BJ (cell line): ENCODE measurements around the gene PEBP1. TPM values are rescaled to one million over a fixed set of nuclear protein-coding genes. Genes with fewer than 3 reads are reported as not detected.

Experiments used
- CTCF ChIA-PET: fragments of 350-600 bp; formaldehyde crosslinking; extraction: SDS; loops from one replicate; lab custom pipeline; 2021; ENCODE audit warnings: antibody characterized with exemption, inconsistent platforms; lab: Yijun Ruan, JAX
- POLR2A ChIA-PET: fragments of 300-600 bp; sonication (Branson Sonifier 250); formaldehyde crosslinking; extraction: SDS; loops from one replicate; lab custom pipeline; 2021; ENCODE audit warnings: antibody characterized with exemption; lab: Charles Lee
- DNase-seq: peaks from one replicate; pipeline ENCODE4 v3.0.0-alpha.2; 2011; ENCODE audit warnings: low read depth
- H3K27me3 ChIP-seq: 2 replicates; pipeline ENCODE4 v1.6.0; 2011; ENCODE audit warnings: low read length; ENCODE audit not compliant: control insufficient read depth, insufficient read depth
- H3K36me3 ChIP-seq: 2 replicates; pipeline ENCODE4 v1.5.1; 2011; ENCODE audit warnings: low read length; ENCODE audit not compliant: control insufficient read depth, insufficient read depth
- H3K4me3 ChIP-seq: 2 replicates; pipeline ENCODE4 v1.5.1; 2011; ENCODE audit warnings: low read depth, mild to moderate bottlenecking, control low read depth, low read length
- CTCF ChIP-seq: IDR thresholded peaks from 2 replicates; pipeline ENCODE4 v1.5.1; 2011; ENCODE audit warnings: low read depth, mild to moderate bottlenecking, control low read depth, inconsistent platforms, low read length, moderate library complexity; ENCODE audit not compliant: insufficient read depth
- polyA plus RNA-seq: library from polyadenylated mRNA; depleted of rRNA; stranded (reverse); fragments of >200 nt; gene quantifications from 2 replicates; pipeline ENCODE4 v1.2.3, GENCODE V29; 2011

PEBP1 gene
- polyA plus RNA-seq, 1 experiment: 201 TPM

- POLR2A ChIA-PET: no interaction called here
- TF ChIP-seq CTCF: no peak
- Histone ChIP-seq H3K27me3 (no peaks in the 10 kb centered on the region), H3K36me3 (peaks cover 4% of the 10 kb centered on the region), H3K4me3 (no peak overlapping the region)
- DNase-seq: no peak
- CTCF ChIA-PET: interaction anchor here (0.8 to 9.3 kb wide), 3 partner anchors 9 to 190 kb away, joined by 3 to 226 read pairs (median 3); partner anchors contain the start of genes SUDS3 and TAOK3
These were observed 49.9 kb downstream of the PEBP1 start for GRCh38 chr12:118185602-118186397.

GRCh38 chr12:118187751-118188435, 52.0 kb downstream of the PEBP1 start:
- Histone ChIP-seq H3K27me3 (no peaks in the 10 kb centered on the region), H3K4me3 (no peak overlapping the region), H3K36me3 (no peaks in the 10 kb centered on the region)
- DNase-seq: no peak
- no peak for TF ChIP-seq CTCF
- ChIA-PET POLR2A (no interaction called here), CTCF (interaction anchor here (0.6 to 1.5 kb wide), 4 partner anchors 188 to 1087 kb away, joined by 3 to 8 read pairs (median 4); partner anchors contain the start of gene SUDS3)

- CTCF ChIA-PET: interaction anchor here (0.6 to 3.8 kb wide), 2 partner anchors 187 to 203 kb away, joined by 4 to 21 read pairs; partner anchors contain the start of gene SUDS3
- TF ChIP-seq CTCF: no peak
- Histone ChIP-seq H3K27me3 (no peaks in the 10 kb centered on the region), H3K36me3 (no peaks in the 10 kb centered on the region), H3K4me3 (no peak overlapping the region)
- POLR2A ChIA-PET: no interaction called here
- no peak for DNase-seq
These were observed 52.9 kb downstream of the PEBP1 start for GRCh38 chr12:118188690-118189371.

GRCh38 chr12:118189741-118190191, 53.8 kb downstream of the PEBP1 start:
- CTCF ChIA-PET: interaction anchor here (0.6 to 3.8 kb wide), 4 partner anchors 8 to 188 kb away, joined by 3 to 21 read pairs (median 6); partner anchors contain the start of gene SUDS3
- DNase-seq: no peak
- Histone ChIP-seq H3K4me3 (peak overlapping the region; percentile 41), H3K36me3 (0 out of 2 replicates have a peak, but pooled peaks cover 1% of the 10 kb centered on the region), H3K27me3 (no peaks in the 10 kb centered on the region)
- TF ChIP-seq CTCF: no peak
- POLR2A ChIA-PET: interaction anchor here (1.5 kb wide), 1 partner anchor 187 kb away, joined by 3 read pairs; the partner anchor contains the start of gene SUDS3
